ENCODE data around the gene SGMS1. TPM values are rescaled to one million over a fixed set of nuclear protein-coding genes. Genes with fewer than 3 reads are reported as not detected.
A peak's percentile ranks its signal among the peaks of the same experiment; 100 is the strongest.

The SGMS1 gene
- total and polyA plus RNA-seq, 2 experiments from 2014 or later: 15.0 to 34.7 TPM

DNA sequence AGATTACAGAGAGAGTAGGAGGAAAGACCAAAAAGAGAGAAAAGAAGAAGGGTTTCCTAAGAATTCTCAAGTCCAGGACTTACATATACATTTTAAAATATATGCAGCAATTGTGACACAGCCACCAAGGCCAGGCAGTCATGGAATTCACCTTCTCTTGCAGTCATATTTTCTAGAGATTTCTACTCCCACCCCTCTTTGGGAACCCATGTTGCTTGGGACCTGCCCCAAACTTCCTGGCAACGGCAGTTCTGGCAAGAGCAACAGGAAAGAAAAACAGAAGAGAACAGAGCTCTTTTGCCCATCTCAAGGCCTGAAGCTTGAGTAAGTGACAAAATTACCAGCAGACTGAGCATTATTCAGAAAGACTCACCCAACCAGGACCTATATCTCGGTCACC is 244.1 kb downstream of the SGMS1 start:
- no peak overlapping the region for H3K4me2 ChIP-seq
- no peak overlapping the region for H3K4me3 ChIP-seq
- no peaks in the 10 kb centered on the region for H3K9me2 ChIP-seq (ENCODE audit: insufficient read depth)
- no peak for ATAC-seq
- H3K4me1 Mint-ChIP-seq: peaks cover 15% of the 10 kb centered on the region; the same call in 2 of the 3 replicates
- no peaks in the 10 kb centered on the region; the same call in 1 of the 2 replicates for H3K79me2 ChIP-seq (replicated peaks; ENCODE audit: insufficient read depth)
- no peak for DNase-seq (ENCODE audit: low spot score)
- no peaks in the 10 kb centered on the region for H4K20me1 ChIP-seq (replicated peaks; ENCODE audit: insufficient read depth)
- no peaks in the 10 kb centered on the region for H3K27me3 ChIP-seq (ENCODE audit: insufficient read depth)
- no peaks in the 10 kb centered on the region for H3K9me3 Mint-ChIP-seq
- no peaks in the 10 kb centered on the region for H3F3A ChIP-seq (replicated peaks; ENCODE audit: low read depth)
- peak overlapping the region; percentile 26; the same call in 1 of the 2 replicates for H3K27ac Mint-ChIP-seq
- no peak overlapping the region for H2AFZ ChIP-seq
- H3K36me3 ChIP-seq (ENCODE audit: insufficient read depth): no peaks in the 10 kb centered on the region
- H3K27me3 Mint-ChIP-seq (ENCODE audit: insufficient read depth, low read depth, poor library complexity): no peaks in the 10 kb centered on the region
- H3K36me3 Mint-ChIP-seq (ENCODE audit: low read depth): peaks cover 17% of the 10 kb centered on the region; the same call in 2 of the 3 replicates
- H3K4me3 Mint-ChIP-seq: no peak overlapping the region
- no peak overlapping the region for H3K27ac ChIP-seq (ENCODE audit: low read depth)
- peaks cover 26% of the 10 kb centered on the region for H3K4me1 ChIP-seq (ENCODE audit: insufficient read depth)
- TF ChIP-seq ZNF114 (CRISPR knock-in tag; IDR thresholded peaks at IDR 0.05) (no peak), EZH2phosphoT487 (IDR thresholded peaks at IDR 0.05; ENCODE audit: unreplicated experiment) (no peak), JUNB (IDR thresholded peaks at IDR 0.05; ENCODE audit: unreplicated experiment) (no peak), CREB1 (CRISPR knock-in tag; IDR thresholded peaks at IDR 0.05; ENCODE audit: low read depth) (no peak), EZH2 (IDR thresholded peaks at IDR 0.05; ENCODE audit: low read depth, unreplicated experiment) (no peak), ZNF331 (CRISPR knock-in tag; IDR thresholded peaks at IDR 0.05; ENCODE audit: low read depth) (no peak), NANOG (IDR thresholded peaks at IDR 0.05; ENCODE audit: borderline replicate concordance) (no peak), STAT1 (IDR thresholded peaks at IDR 0.05; ENCODE audit: unreplicated experiment) (no peak), POLR2AphosphoS5 (IDR thresholded peaks at IDR 0.05; ENCODE audit: low read depth) (no peak)
- TF ChIP-seq, protein P1, sequence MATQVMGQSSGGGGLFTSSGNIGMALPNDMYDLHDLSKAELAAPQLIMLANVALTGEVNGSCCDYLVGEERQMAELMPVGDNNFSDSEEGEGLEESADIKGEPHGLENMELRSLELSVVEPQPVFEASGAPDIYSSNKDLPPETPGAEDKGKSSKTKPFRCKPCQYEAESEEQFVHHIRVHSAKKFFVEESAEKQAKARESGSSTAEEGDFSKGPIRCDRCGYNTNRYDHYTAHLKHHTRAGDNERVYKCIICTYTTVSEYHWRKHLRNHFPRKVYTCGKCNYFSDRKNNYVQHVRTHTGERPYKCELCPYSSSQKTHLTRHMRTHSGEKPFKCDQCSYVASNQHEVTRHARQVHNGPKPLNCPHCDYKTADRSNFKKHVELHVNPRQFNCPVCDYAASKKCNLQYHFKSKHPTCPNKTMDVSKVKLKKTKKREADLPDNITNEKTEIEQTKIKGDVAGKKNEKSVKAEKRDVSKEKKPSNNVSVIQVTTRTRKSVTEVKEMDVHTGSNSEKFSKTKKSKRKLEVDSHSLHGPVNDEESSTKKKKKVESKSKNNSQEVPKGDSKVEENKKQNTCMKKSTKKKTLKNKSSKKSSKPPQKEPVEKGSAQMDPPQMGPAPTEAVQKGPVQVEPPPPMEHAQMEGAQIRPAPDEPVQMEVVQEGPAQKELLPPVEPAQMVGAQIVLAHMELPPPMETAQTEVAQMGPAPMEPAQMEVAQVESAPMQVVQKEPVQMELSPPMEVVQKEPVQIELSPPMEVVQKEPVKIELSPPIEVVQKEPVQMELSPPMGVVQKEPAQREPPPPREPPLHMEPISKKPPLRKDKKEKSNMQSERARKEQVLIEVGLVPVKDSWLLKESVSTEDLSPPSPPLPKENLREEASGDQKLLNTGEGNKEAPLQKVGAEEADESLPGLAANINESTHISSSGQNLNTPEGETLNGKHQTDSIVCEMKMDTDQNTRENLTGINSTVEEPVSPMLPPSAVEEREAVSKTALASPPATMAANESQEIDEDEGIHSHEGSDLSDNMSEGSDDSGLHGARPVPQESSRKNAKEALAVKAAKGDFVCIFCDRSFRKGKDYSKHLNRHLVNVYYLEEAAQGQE (IDR thresholded peaks at IDR 0.05; ENCODE audit: unreplicated experiment): no peak
- TF ChIP-seq, protein P2, sequence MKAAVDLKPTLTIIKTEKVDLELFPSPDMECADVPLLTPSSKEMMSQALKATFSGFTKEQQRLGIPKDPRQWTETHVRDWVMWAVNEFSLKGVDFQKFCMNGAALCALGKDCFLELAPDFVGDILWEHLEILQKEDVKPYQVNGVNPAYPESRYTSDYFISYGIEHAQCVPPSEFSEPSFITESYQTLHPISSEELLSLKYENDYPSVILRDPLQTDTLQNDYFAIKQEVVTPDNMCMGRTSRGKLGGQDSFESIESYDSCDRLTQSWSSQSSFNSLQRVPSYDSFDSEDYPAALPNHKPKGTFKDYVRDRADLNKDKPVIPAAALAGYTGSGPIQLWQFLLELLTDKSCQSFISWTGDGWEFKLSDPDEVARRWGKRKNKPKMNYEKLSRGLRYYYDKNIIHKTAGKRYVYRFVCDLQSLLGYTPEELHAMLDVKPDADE (IDR thresholded peaks at IDR 0.05): no peak
- TF ChIP-seq, protein P3, sequence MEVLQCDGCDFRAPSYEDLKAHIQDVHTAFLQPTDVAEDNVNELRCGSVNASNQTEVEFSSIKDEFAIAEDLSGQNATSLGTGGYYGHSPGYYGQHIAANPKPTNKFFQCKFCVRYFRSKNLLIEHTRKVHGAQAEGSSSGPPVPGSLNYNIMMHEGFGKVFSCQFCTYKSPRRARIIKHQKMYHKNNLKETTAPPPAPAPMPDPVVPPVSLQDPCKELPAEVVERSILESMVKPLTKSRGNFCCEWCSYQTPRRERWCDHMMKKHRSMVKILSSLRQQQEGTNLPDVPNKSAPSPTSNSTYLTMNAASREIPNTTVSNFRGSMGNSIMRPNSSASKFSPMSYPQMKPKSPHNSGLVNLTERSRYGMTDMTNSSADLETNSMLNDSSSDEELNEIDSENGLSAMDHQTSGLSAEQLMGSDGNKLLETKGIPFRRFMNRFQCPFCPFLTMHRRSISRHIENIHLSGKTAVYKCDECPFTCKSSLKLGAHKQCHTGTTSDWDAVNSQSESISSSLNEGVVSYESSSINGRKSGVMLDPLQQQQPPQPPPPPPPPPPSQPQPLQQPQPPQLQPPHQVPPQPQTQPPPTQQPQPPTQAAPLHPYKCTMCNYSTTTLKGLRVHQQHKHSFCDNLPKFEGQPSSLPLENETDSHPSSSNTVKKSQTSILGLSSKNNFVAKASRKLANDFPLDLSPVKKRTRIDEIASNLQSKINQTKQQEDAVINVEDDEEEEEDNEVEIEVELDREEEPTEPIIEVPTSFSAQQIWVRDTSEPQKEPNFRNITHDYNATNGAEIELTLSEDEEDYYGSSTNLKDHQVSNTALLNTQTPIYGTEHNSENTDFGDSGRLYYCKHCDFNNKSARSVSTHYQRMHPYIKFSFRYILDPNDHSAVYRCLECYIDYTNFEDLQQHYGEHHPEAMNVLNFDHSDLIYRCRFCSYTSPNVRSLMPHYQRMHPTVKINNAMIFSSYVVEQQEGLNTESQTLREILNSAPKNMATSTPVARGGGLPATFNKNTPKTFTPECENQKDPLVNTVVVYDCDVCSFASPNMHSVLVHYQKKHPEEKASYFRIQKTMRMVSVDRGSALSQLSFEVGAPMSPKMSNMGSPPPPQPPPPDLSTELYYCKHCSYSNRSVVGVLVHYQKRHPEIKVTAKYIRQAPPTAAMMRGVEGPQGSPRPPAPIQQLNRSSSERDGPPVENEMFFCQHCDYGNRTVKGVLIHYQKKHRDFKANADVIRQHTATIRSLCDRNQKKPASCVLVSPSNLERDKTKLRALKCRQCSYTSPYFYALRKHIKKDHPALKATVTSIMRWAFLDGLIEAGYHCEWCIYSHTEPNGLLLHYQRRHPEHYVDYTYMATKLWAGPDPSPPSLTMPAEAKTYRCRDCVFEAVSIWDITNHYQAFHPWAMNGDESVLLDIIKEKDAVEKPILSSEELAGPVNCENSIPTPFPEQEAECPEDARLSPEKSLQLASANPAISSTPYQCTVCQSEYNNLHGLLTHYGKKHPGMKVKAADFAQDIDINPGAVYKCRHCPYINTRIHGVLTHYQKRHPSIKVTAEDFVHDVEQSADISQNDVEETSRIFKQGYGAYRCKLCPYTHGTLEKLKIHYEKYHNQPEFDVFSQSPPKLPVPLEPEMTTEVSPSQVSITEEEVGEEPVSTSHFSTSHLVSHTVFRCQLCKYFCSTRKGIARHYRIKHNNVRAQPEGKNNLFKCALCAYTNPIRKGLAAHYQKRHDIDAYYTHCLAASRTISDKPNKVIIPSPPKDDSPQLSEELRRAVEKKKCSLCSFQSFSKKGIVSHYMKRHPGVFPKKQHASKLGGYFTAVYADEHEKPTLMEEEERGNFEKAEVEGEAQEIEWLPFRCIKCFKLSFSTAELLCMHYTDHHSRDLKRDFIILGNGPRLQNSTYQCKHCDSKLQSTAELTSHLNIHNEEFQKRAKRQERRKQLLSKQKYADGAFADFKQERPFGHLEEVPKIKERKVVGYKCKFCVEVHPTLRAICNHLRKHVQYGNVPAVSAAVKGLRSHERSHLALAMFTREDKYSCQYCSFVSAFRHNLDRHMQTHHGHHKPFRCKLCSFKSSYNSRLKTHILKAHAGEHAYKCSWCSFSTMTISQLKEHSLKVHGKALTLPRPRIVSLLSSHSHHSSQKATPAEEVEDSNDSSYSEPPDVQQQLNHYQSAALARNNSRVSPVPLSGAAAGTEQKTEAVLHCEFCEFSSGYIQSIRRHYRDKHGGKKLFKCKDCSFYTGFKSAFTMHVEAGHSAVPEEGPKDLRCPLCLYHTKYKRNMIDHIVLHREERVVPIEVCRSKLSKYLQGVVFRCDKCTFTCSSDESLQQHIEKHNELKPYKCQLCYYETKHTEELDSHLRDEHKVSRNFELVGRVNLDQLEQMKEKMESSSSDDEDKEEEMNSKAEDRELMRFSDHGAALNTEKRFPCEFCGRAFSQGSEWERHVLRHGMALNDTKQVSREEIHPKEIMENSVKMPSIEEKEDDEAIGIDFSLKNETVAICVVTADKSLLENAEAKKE (CRISPR knock-in tag; IDR thresholded peaks at IDR 0.05): no peak
- TF ChIP-seq, protein P4, sequence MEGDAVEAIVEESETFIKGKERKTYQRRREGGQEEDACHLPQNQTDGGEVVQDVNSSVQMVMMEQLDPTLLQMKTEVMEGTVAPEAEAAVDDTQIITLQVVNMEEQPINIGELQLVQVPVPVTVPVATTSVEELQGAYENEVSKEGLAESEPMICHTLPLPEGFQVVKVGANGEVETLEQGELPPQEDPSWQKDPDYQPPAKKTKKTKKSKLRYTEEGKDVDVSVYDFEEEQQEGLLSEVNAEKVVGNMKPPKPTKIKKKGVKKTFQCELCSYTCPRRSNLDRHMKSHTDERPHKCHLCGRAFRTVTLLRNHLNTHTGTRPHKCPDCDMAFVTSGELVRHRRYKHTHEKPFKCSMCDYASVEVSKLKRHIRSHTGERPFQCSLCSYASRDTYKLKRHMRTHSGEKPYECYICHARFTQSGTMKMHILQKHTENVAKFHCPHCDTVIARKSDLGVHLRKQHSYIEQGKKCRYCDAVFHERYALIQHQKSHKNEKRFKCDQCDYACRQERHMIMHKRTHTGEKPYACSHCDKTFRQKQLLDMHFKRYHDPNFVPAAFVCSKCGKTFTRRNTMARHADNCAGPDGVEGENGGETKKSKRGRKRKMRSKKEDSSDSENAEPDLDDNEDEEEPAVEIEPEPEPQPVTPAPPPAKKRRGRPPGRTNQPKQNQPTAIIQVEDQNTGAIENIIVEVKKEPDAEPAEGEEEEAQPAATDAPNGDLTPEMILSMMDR (conservative IDR thresholded peaks at IDR 0.05; ENCODE audit: low read depth in 2 of 2): no peak
